Ascending aorta (tissue), 2 donors: ENCODE measurements around the gene TRAF3IP3. TPM values are rescaled to one million over a fixed set of nuclear protein-coding genes. Genes with fewer than 3 reads are reported as not detected.

Experiments used
- DNase-seq, 2 donors: peaks; one replicate each; pipeline ENCODE4 v3.0.0-alpha.2; 2019; ENCODE audit warnings: low spot score in 2 of 2
- H3K27ac ChIP-seq, 2 donors: fragments of 200-600 bp; sonication (generic); one replicate each; pipeline ENCODE4 v1.5.1; 2016 to 2017; ENCODE audit warnings: mild to moderate bottlenecking in 1 of 2
- H3K27me3 ChIP-seq: fragments of 200-600 bp; sonication (generic); one replicate; pipeline ENCODE4 v1.5.1; 2017
- H3K36me3 ChIP-seq, 2 donors: fragments of 200-600 bp; sonication (generic); one replicate each; pipeline ENCODE4 v1.5.1; 2016
- H3K4me1 ChIP-seq, 2 donors: fragments of 200-600 bp; sonication (generic); one replicate each; pipeline ENCODE4 v1.5.1; 2016 to 2017; ENCODE audit warnings: mild to moderate bottlenecking in 1 of 2
- H3K4me3 ChIP-seq, 2 donors: fragments of 200-600 bp; sonication (generic); one replicate each; pipeline ENCODE4 v1.5.1; 2016 to 2017; ENCODE audit warnings: mild to moderate bottlenecking in 1 of 2
- H3K9me3 ChIP-seq, 2 donors: fragments of 200-600 bp; sonication (generic); one replicate each; pipeline ENCODE4 v1.5.1; 2016
- CTCF ChIP-seq, 3 experiments: fragments of 200-600 bp in 2 of 3; fragments of 450-650 bp in 1 of 3; sonication (generic) in 2 of 3; IDR thresholded peaks; one replicate each; pipeline ENCODE4 v1.5.1; 2016 to 2019; ENCODE audit warnings: antibody characterized with exemption in 3 of 3, mild to moderate bottlenecking in 1 of 3, moderate library complexity in 1 of 3
- intact Hi-C: fragments of 100-400 bp; cut with DNase I; formaldehyde crosslinking; loops from one replicate; pipeline ENCODE4 v1.15.1; 2023
- total RNA-seq: library from RNA; depleted of rRNA; stranded (reverse); fragments of >200 nt; gene quantifications from one replicate; pipeline ENCODE4 v1.1.0, GENCODE V29; 2016

TRAF3IP3 gene
- total RNA-seq, 1 donor from 2014 or later, result not detected

GRCh38 chr1:209729436-209729835, 26.4 kb upstream of the TRAF3IP3 start:
- H3K27ac ChIP-seq, result no peak overlapping the region
- no peak for TF ChIP-seq CTCF (IDR thresholded peaks at IDR 0.05)
- no peaks in the 10 kb centered on the region for H3K9me3 ChIP-seq
- no peaks in the 10 kb centered on the region for H3K27me3 ChIP-seq
- intact Hi-C loops, result no loop called here
- no peak for DNase-seq
- no peaks in the 10 kb centered on the region for H3K4me1 ChIP-seq
- no peaks in the 10 kb centered on the region for H3K36me3 ChIP-seq
- H3K4me3 ChIP-seq, result no peak overlapping the region

- H3K9me3 ChIP-seq, result no peaks in the 10 kb centered on the region
- intact Hi-C loops, result no loop called here
- no peak for DNase-seq
- H3K27ac ChIP-seq, result no peak overlapping the region
- no peak for TF ChIP-seq CTCF (IDR thresholded peaks at IDR 0.05)
- H3K27me3 ChIP-seq, result no peaks in the 10 kb centered on the region
- H3K36me3 ChIP-seq, result no peaks in the 10 kb centered on the region
- H3K4me3 ChIP-seq, result no peak overlapping the region
- H3K4me1 ChIP-seq, result no peaks in the 10 kb centered on the region
Measured at GRCh38 chr1:209732725-209733124, 23.1 kb upstream of the TRAF3IP3 start.

GRCh38 chr1:209733409-209734192, 22.3 kb upstream of the TRAF3IP3 start:
- intact Hi-C loops, result no loop called here
- H3K9me3 ChIP-seq, result no peaks in the 10 kb centered on the region
- DNase-seq, result no peak
- no peak for TF ChIP-seq CTCF (IDR thresholded peaks at IDR 0.05)
- H3K4me1 ChIP-seq, result no peaks in the 10 kb centered on the region
- H3K27me3 ChIP-seq, result no peaks in the 10 kb centered on the region
- H3K36me3 ChIP-seq, result no peaks in the 10 kb centered on the region
- H3K27ac ChIP-seq, result no peak overlapping the region
- no peak overlapping the region for H3K4me3 ChIP-seq

- TF ChIP-seq CTCF (IDR thresholded peaks at IDR 0.05), result no peak
- intact Hi-C loops, result no loop called here
- Histone ChIP-seq H3K4me1 (no peaks in the 10 kb centered on the region), H3K27me3 (no peaks in the 10 kb centered on the region), H3K4me3 (no peak overlapping the region), H3K36me3 (no peaks in the 10 kb centered on the region), H3K9me3 (no peaks in the 10 kb centered on the region), H3K27ac (no peak overlapping the region)
- DNase-seq, result no peak
Measured at GRCh38 chr1:209736490-209737117, 19.2 kb upstream of the TRAF3IP3 start.

- no peak for DNase-seq
- no peak overlapping the region for H3K4me3 ChIP-seq
- no peaks in the 10 kb centered on the region for H3K4me1 ChIP-seq
- H3K36me3 ChIP-seq, result no peaks in the 10 kb centered on the region
- H3K27ac ChIP-seq, result no peak overlapping the region
- H3K9me3 ChIP-seq, result no peaks in the 10 kb centered on the region
- TF ChIP-seq CTCF (IDR thresholded peaks at IDR 0.05), result no peak
- intact Hi-C loops, result no loop called here
- H3K27me3 ChIP-seq, result no peaks in the 10 kb centered on the region
Measured at GRCh38 chr1:209737118-209737505, 18.7 kb upstream of the TRAF3IP3 start.
